Activated CD8-positive, alpha-beta memory T cell treated with anti-CD3 and anti-CD28 coated beads for 24 hours (primary cell): ENCODE results near the gene TREML1.

Experiments used
- DNase-seq: peaks from one replicate; pipeline ENCODE4 v3.0.0-alpha.2; 2020

TREML1 gene

DNA sequence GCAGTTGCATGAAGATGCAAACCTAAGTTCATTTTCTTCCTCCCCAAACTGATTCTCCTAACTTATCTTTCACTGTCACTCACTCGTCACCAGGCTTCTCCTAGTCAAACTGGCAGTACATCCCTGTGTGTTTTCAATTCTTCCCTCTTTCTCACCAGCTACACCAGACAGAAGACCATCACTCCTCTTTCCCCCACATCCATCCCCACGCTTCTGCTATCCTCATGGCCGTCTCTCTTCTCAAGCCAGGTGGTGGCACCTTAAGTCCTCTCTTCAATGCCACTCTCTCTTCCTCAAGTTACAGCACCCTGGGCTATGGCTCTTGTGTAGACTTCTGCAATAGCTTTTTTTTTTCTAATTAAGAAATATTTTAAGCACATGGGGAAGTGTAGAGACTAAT is 23.1 kb upstream of the TREML1 start:
- no peak for DNase-seq

- DNase-seq: no peak
Measured at GRCh38 chr6:41176189-41176588, 22.0 kb upstream of the TREML1 start.

DNA sequence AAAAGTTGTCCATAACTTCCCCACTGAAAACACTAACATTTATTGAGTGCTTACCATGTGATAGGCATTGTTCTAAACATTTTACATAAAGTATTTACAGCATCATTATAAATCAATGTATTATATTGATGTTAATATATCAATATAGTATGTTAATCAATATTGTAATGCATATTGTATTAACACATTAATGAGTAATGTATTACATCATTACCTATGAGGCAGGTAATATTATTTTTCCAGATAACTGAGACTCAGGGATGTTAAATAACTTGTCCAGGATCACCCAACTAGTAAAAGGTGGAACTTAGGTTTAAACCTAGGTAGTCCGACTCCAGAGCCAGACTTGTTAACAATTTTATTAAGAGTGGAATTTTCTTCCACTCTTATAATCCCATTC is 20.9 kb upstream of the TREML1 start:
- no peak for DNase-seq

DNA sequence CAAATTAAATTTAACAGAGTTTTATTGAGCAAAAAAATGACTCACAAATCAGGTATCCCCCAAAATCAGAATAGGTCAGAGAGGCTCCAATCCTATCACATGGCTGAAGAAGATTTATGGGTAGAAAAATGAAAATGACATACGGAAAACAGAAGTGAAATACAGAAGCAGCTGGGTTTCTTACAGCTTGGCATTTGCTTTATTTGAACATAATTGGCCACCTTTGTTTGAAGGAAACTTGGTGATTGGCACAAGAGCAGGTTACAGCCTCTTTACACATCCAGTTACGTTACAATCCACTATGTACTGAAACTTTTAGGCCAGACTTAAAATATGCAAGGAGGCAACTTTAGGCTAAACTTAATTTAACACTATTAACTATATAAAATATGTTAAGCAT is 20.5 kb upstream of the TREML1 start:
- no peak for DNase-seq

- no peak for DNase-seq
Measured at GRCh38 chr6:41171908-41172307, 17.8 kb upstream of the TREML1 start.

- no peak for DNase-seq
Measured at GRCh38 chr6:41170547-41171160, 16.5 kb upstream of the TREML1 start.

DNA sequence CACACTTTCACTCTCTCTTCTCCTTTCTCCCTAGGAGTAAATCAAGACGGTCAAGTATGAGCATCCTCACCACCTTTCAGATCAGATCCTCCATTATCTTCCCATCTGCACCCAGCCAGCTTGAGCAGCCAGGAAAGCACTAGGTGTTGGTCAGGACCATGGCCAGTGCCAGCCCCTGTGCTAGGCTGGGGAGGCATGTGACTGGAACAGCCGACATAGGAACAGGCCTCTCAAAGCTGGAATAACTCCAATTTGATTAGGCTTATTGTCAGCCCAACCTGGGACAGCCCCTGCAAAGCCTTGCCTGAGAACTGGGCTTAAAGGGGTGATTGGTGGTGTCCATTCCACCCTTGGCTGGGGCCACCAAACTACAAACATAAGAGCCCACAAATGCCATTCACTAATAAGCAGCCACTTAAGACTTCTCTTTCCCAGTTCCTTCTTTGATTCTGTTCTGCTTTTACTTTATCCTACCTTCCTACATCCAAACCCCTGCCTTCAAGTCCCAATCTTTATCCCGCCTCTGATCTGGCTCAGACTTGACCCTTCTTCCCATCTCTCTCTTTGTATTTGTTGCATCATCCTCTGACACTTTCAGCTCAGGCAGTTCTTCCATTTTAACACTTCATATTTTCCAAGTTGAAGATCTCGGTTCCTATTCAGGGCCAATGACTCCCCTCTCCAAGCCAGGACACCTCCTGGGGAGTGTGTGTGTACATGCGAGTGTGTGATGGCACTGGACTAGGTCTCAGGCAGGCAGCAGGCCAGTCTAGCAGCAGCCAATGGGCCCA is 13.2 kb upstream of the TREML1 start:
- peak; percentile 49 for DNase-seq

- DNase-seq: no peak
Measured at GRCh38 chr6:41164551-41165120, 10.5 kb upstream of the TREML1 start.

DNA sequence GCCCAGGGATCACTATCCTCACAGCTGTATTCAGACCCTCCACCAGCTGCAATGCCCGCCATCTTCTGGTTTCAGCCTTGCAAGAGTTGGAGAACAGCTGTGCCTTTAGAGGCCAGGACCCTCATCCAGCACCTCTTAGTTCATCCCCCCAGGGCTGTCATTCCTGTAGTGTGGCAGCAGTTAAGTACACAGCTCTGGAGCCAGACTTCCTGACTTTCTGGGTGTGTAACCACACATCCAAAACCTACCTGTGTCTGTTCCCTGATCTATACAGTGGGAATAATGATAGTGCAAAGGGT is 9.2 kb upstream of the TREML1 start:
- DNase-seq: no peak

GRCh38 chr6:41162687-41163418 is 8.7 kb upstream of the TREML1 start, which contains the start of gene TREM2:
Gene TREM2, minus strand, starts transcription at chr6:41163116. Its CDS starts 34 bp downstream, at chr6:41163082.
- no peak for DNase-seq

DNA sequence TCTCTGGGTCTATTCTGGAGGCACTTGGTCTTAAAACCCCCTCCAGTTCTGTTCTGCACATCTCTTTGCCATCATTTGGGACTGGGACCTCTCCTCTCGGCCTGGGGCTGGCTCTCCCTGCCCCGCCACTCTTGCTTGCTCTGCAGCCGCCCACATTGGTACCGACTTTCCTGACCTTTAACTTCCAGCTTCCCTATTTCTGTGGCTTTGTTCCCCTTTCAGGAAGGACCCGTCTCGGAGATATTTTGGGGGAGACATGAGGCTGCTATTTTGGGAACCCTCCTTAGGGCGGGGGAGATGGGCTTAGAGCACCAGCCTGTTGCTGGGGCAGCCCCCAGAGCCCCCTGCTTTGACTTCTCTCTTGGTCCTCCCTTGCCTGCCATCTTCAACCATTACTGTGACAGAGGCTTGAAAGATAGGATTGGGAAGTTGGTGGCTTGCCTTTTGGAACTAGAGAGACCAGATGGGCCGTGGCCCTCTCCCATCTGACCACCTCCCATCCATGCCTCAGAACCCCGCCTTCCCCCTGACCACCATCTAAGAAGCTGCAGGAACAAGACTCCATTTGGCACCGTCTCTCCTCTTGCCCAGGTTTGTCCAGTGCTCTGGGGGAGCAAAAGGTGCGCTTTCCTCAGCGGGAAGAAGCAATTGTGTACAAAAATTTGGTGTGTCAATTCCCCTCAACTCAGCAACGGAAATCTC is 7.9 kb upstream of the TREML1 start:
- DNase-seq: no peak

GRCh38 chr6:41161380-41161779 is 7.2 kb upstream of the TREML1 start:
- no peak for DNase-seq

GRCh38 chr6:41160933-41161332 is 6.8 kb upstream of the TREML1 start:
- DNase-seq: no peak

- no peak for DNase-seq
Measured at GRCh38 chr6:41159415-41160082, 5.4 kb upstream of the TREML1 start.

- DNase-seq: no peak
Measured at GRCh38 chr6:41157323-41157722, 3.2 kb upstream of the TREML1 start.

DNA sequence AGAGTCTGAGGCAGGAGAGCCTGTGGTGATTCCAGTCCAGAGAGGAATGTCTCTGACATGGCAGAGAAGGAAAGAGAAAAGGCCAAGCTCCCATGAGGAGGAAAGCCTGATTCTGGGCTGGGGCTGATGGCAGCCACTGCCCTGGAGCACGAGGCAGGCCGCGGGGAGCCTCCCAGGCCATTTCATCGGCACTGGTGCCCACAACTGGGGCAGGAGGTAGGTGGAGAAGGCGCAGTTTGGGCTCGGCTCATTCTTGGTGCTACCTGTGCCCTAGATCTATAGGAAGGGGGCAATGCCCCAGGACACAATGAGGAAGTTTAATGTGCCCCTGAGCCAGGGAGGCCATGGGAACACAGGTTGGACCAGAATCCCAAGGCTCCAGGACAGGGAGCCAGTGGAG is 2.6 kb upstream of the TREML1 start:
- DNase-seq: no peak

- no peak for DNase-seq
Measured at GRCh38 chr6:41156001-41156400, 1.9 kb upstream of the TREML1 start.

DNA sequence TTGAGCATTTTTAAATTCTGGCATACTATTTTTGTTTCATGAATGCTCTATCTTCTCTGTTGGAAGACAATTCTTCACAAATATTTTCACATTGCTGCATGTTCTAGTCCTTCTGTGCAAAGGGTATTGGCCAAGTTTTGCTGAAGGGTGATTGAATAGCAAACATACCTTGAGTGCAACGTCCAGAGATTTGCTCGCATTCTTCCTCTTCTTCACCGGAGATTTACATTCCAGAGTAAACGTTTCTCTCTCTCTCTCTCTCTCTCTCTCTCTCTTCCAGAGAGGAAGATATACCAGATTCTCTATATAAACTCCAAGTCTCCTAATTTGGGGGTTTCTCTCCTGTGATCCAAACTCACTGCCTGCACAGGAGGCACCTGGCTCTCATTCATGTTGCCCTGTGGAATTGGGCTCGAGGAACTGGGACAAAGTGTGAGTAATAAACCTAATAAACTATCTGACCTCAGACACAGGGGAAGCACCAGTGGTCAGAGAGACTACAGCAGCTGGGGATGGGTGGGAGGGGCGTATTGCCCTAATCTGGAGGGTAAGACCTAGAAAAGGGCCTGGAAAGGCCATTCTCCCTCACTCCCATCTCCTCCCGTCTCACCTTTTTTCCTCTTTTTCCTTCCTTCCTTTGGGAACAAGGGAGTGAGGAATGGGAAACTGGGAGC is 1.1 kb upstream of the TREML1 start:
- no peak for DNase-seq

- DNase-seq: no peak
Measured at GRCh38 chr6:41153451-41153850, 696 bp downstream of the TREML1 start.

- no peak for DNase-seq
Measured at GRCh38 chr6:41150671-41151070, 3.5 kb downstream of the TREML1 start.

- no peak for DNase-seq
Measured at GRCh38 chr6:41147917-41148316, 6.2 kb downstream of the TREML1 start.

DNA sequence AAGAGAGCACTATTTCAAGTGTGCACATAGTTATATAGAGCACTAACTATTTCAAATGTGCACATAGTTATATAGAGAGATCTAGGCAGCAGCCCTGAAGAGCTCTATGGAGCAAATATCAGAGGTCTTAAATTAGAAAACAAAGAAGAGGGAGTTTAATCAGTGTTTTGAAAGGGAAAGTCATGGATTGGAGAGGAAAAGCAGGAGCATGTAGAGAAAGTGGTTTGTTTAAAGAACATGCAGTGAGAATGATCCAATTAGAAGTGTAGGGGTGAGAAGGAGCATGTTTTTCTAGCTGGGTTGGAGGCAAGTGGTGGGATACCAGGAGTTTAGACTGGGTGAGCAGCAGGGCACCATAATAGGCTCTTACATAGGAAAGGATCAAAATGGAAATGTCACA is 17.2 kb downstream of the TREML1 start:
- DNase-seq: no peak
